H9 (cell line): ENCODE results near the gene PRODH2. TPM values are rescaled to one million over a fixed set of nuclear protein-coding genes. Genes with fewer than 3 reads are reported as not detected.

Source experiments
- DNase-seq: peaks from one replicate; pipeline ENCODE4 v3.0.0-alpha.2; 2017
- H2AFZ ChIP-seq: one replicate; pipeline ENCODE4 v1.6.1; 2013; ENCODE audit warnings: mild to moderate bottlenecking, low read length, control low read depth, moderate library complexity
- H2AK5ac ChIP-seq: 2 replicates; pipeline ENCODE4 v1.6.1; 2013; ENCODE audit warnings: low read length, control low read depth, mixed read lengths; ENCODE audit not compliant: insufficient read length
- H2BK120ac ChIP-seq: one replicate; pipeline ENCODE4 v1.6.1; 2013; ENCODE audit warnings: low read depth, mild to moderate bottlenecking, low read length, control low read depth, inconsistent platforms; ENCODE audit not compliant: poor library complexity, severe bottlenecking
- H2BK12ac ChIP-seq: 2 replicates; pipeline ENCODE4 v1.6.1; 2013; ENCODE audit warnings: low read length, control low read depth, mixed read lengths, low read depth; ENCODE audit not compliant: insufficient read length
- H2BK15ac ChIP-seq: 2 replicates; pipeline ENCODE4 v1.6.1; 2013; ENCODE audit warnings: low read depth, low read length, control low read depth
- H2BK20ac ChIP-seq: one replicate; pipeline ENCODE4 v1.6.1; 2013; ENCODE audit warnings: low read depth, mild to moderate bottlenecking, low read length, control low read depth, inconsistent platforms; ENCODE audit not compliant: poor library complexity, severe bottlenecking
- H2BK5ac ChIP-seq: 2 replicates; pipeline ENCODE4 v1.6.1; 2013; ENCODE audit warnings: low read length, control low read depth, mixed read lengths; ENCODE audit not compliant: insufficient read length
- H3K14ac ChIP-seq: 2 replicates; pipeline ENCODE4 v1.6.1; 2013; ENCODE audit warnings: low read length, control low read depth; ENCODE audit not compliant: insufficient read depth
- H3K18ac ChIP-seq: 2 replicates; pipeline ENCODE4 v1.6.1; 2013; ENCODE audit warnings: low read depth, mild to moderate bottlenecking, mixed read lengths, low read length, control low read depth; ENCODE audit not compliant: insufficient read length
- H3K23ac ChIP-seq: 2 replicates; pipeline ENCODE4 v1.6.1; 2013; ENCODE audit warnings: low read length, control low read depth, mixed read lengths, low read depth; ENCODE audit not compliant: insufficient read length
- H3K23me2 ChIP-seq: 2 replicates; pipeline ENCODE4 v1.6.1; 2013; ENCODE audit warnings: low read depth, mild to moderate bottlenecking, mixed read lengths, low read length, control low read depth; ENCODE audit not compliant: insufficient read length, poor library complexity, severe bottlenecking
- H3K27ac ChIP-seq: 2 replicates; pipeline ENCODE4 v1.5.1; 2013; ENCODE audit warnings: low read length, control low read depth, mixed read lengths, low read depth; ENCODE audit not compliant: insufficient read length
- H3K27me3 ChIP-seq: 2 replicates; pipeline ENCODE4 v1.6.1; 2013; ENCODE audit warnings: low read length, control low read depth, inconsistent platforms; ENCODE audit not compliant: insufficient read depth
- H3K4ac ChIP-seq: 2 replicates; pipeline ENCODE4 v1.6.1; 2013; ENCODE audit warnings: low read depth, mild to moderate bottlenecking, control low read depth, inconsistent platforms, low read length, moderate library complexity
- H3K4me1 ChIP-seq: 2 replicates; pipeline ENCODE4 v1.6.1; 2013; ENCODE audit warnings: low read length, control low read depth, inconsistent platforms; ENCODE audit not compliant: insufficient read depth
- H3K4me2 ChIP-seq: 2 replicates; pipeline ENCODE4 v1.6.1; 2013; ENCODE audit warnings: low read length, control low read depth, mixed read lengths; ENCODE audit not compliant: insufficient read length, insufficient read depth
- H3K56ac ChIP-seq: 2 replicates; pipeline ENCODE4 v1.6.1; 2013; ENCODE audit warnings: low read depth, mild to moderate bottlenecking, mixed read lengths, low read length, control low read depth; ENCODE audit not compliant: insufficient read length
- H3K79me1 ChIP-seq: 2 replicates; pipeline ENCODE4 v1.6.1; 2013; ENCODE audit warnings: low read depth, mild to moderate bottlenecking, moderate library complexity, low read length, control low read depth, inconsistent platforms; ENCODE audit not compliant: insufficient read depth, poor library complexity, severe bottlenecking
- H3K79me2 ChIP-seq: 2 replicates; pipeline ENCODE4 v1.6.1; 2013; ENCODE audit warnings: low read length, control low read depth, inconsistent platforms; ENCODE audit not compliant: insufficient read depth
- H3K9ac ChIP-seq: 2 replicates; pipeline ENCODE4 v1.6.1; 2013; ENCODE audit warnings: low read length, control low read depth, mixed read lengths; ENCODE audit not compliant: insufficient read length; ENCODE audit errors: extremely low read depth
- H3K9me3 ChIP-seq: one replicate; pipeline ENCODE4 v1.6.1; 2013; ENCODE audit warnings: low read depth, low read length, inconsistent platforms; ENCODE audit not compliant: control insufficient read depth
- H3T11ph ChIP-seq: one replicate; pipeline ENCODE4 v1.6.1; 2013; ENCODE audit warnings: mild to moderate bottlenecking, low read length, control low read depth, inconsistent platforms
- H4K20me1 ChIP-seq: one replicate; pipeline ENCODE4 v1.6.1; 2013; ENCODE audit not compliant: control insufficient read depth, insufficient read length, insufficient read depth
- H4K5ac ChIP-seq: 2 replicates; pipeline ENCODE4 v1.6.1; 2013; ENCODE audit warnings: low read depth, mild to moderate bottlenecking, mixed read lengths, low read length, control low read depth; ENCODE audit not compliant: insufficient read length
- H4K8ac ChIP-seq: replicated peaks from 2 replicates; pipeline ENCODE4 v1.6.1; 2013; ENCODE audit warnings: low read length, control low read depth, mixed read lengths, low read depth; ENCODE audit not compliant: insufficient read length
- H4K91ac ChIP-seq: 2 replicates; pipeline ENCODE4 v1.6.1; 2013; ENCODE audit warnings: low read depth, mild to moderate bottlenecking, moderate library complexity, mixed read lengths, low read length, control low read depth; ENCODE audit not compliant: insufficient read length
- H3K27ac Mint-ChIP-seq, 3 experiments: 2 replicates in 2 of 3; 3 replicates in 1 of 3; pipeline ENCODE4 v1.8.0; 2020 to 2021; ENCODE audit warnings: mixed read lengths in 3 of 3, mild to moderate bottlenecking in 1 of 3, moderate library complexity in 1 of 3
- H3K27me3 Mint-ChIP-seq: 2 replicates; pipeline ENCODE4 v1.8.0; 2021; ENCODE audit warnings: low read depth, mild to moderate bottlenecking, moderate library complexity, mixed read lengths
- H3K36me3 Mint-ChIP-seq, 3 experiments: 2 replicates in 2 of 3; 3 replicates in 1 of 3; pipeline ENCODE4 v1.8.0; 2020 to 2021; ENCODE audit warnings: low read depth in 3 of 3, mixed read lengths in 3 of 3; ENCODE audit not compliant: insufficient read depth in 1 of 3
- H3K4me1 Mint-ChIP-seq, 2 experiments: 2 replicates each; pipeline ENCODE4 v1.8.0; 2020; ENCODE audit warnings: mixed read lengths in 2 of 2
- H3K4me3 Mint-ChIP-seq, 2 experiments: 2 replicates in 1 of 2; 3 replicates in 1 of 2; pipeline ENCODE4 v1.8.0; 2020 to 2021; ENCODE audit warnings: mild to moderate bottlenecking in 2 of 2, mixed read lengths in 2 of 2, moderate library complexity in 1 of 2
- H3K9me3 Mint-ChIP-seq, 2 experiments: 2 replicates in 1 of 2; 3 replicates in 1 of 2; pipeline ENCODE4 v1.8.0; 2020; ENCODE audit warnings: mild to moderate bottlenecking in 2 of 2, mixed read lengths in 2 of 2, moderate library complexity in 1 of 2
- WGBS: extraction: QIAGEN DNeasy Blood & Tissue Kit; methylation state at CpG from one replicate; pipeline ENCODE4 v1.1.7; 2013; ENCODE audit warnings: missing lambda C conversion rate, low lambda C conversion rate, mixed read lengths; ENCODE audit not compliant: insufficient read length; ENCODE audit errors: extremely low coverage; 5-methylcytosine and 5-hydroxymethylcytosine counted together
- total RNA-seq: library from RNA; stranded (reverse); gene quantifications from 2 replicates; pipeline ENCODE4 v1.2.1, GENCODE V29; 2021
- TF ChIP-seq, protein P1 (sequence below): fragments of 200-600 bp; sonication (generic); conservative IDR thresholded peaks from 3 replicates; pipeline ENCODE4 v1.8.0; 2021; ENCODE audit warnings: antibody characterized with exemption, mild to moderate bottlenecking

The PRODH2 gene
- total RNA-seq, 1 experiment from 2014 or later: not detected

DNA sequence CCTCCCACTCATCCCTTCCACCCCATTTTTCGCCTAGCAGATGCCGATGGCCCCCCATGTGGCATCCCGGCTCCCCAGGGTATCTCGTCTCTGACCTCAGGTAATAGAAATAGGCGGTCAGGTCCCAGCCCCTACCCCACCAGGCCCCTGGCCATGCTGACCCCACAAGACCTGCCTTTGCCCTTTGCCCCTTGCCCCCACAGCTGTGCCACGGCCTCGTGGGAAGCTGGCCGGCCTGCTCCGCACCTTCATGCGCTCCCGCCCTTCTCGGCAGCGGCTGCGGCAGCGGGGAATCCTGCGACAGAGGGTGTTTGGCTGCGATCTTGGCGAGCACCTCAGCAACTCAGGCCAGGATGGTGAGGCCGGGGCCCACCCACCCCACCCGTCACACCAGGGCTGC, 31.9 kb downstream of the PRODH2 start:
- H3K4me1 ChIP-seq: peaks cover 5% of the 10 kb centered on the region; the same call in 1 of the 2 replicates
- peaks cover 0 to 8% (median 2%) of the 10 kb centered on the region in 3 experiments; a peak in 1 of 7 replicates for H3K36me3 Mint-ChIP-seq
- peaks cover 21% of the 10 kb centered on the region for H3K27me3 Mint-ChIP-seq
- no peak overlapping the region for H3K27ac ChIP-seq
- no peak overlapping the region for H3K14ac ChIP-seq
- DNase-seq: no peak
- WGBS: no CpG with 5 or more reads among the region's 20 CpGs
- no peak overlapping the region for H3K18ac ChIP-seq
- no peak overlapping the region for H2AFZ ChIP-seq
- no peak overlapping the region for H4K8ac ChIP-seq
- H3K79me2 ChIP-seq: no peaks in the 10 kb centered on the region
- no peak overlapping the region for H3K4me2 ChIP-seq
- H4K5ac ChIP-seq: no peak overlapping the region
- no peak overlapping the region for H2BK20ac ChIP-seq
- no peak overlapping the region for H2BK12ac ChIP-seq
- H4K91ac ChIP-seq: no peak overlapping the region
- peaks cover 12% of the 10 kb centered on the region for H3K23me2 ChIP-seq
- no peak overlapping the region for H3K27ac Mint-ChIP-seq
- H2BK15ac ChIP-seq: no peak overlapping the region
- H2BK120ac ChIP-seq: no peak overlapping the region
- H4K20me1 ChIP-seq: no peaks in the 10 kb centered on the region
- H2AK5ac ChIP-seq: no peak overlapping the region
- no peaks in the 10 kb centered on the region for H3K79me1 ChIP-seq
- no peak overlapping the region for H3K56ac ChIP-seq
- TF ChIP-seq, protein P1, sequence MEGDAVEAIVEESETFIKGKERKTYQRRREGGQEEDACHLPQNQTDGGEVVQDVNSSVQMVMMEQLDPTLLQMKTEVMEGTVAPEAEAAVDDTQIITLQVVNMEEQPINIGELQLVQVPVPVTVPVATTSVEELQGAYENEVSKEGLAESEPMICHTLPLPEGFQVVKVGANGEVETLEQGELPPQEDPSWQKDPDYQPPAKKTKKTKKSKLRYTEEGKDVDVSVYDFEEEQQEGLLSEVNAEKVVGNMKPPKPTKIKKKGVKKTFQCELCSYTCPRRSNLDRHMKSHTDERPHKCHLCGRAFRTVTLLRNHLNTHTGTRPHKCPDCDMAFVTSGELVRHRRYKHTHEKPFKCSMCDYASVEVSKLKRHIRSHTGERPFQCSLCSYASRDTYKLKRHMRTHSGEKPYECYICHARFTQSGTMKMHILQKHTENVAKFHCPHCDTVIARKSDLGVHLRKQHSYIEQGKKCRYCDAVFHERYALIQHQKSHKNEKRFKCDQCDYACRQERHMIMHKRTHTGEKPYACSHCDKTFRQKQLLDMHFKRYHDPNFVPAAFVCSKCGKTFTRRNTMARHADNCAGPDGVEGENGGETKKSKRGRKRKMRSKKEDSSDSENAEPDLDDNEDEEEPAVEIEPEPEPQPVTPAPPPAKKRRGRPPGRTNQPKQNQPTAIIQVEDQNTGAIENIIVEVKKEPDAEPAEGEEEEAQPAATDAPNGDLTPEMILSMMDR: no peak
- no peak overlapping the region for H3K23ac ChIP-seq
- no peaks in the 10 kb centered on the region for H3K27me3 ChIP-seq
- H3K9me3 ChIP-seq: no peaks in the 10 kb centered on the region
- peaks cover 42 to 51% of the 10 kb centered on the region in 2 experiments for H3K4me1 Mint-ChIP-seq
- H3T11ph ChIP-seq: no peak overlapping the region
- H3K4me3 Mint-ChIP-seq: no peak overlapping the region
- no peaks in the 10 kb centered on the region; a peak in 1 of 5 replicates for H3K9me3 Mint-ChIP-seq
- H2BK5ac ChIP-seq: no peak overlapping the region
- no peak overlapping the region for H3K9ac ChIP-seq
- no peak overlapping the region for H3K4ac ChIP-seq
